NT2/D1 (cell line): ENCODE results near the gene ADGRL3.

Experiments
- DNase-seq: peaks from one replicate; pipeline ENCODE4 v3.0.0-alpha.2; 2011; ENCODE audit warnings: low read depth, low spot score
- H3K27me3 ChIP-seq: 2 replicates; pipeline ENCODE4 v1.6.0; 2011; ENCODE audit warnings: mild to moderate bottlenecking; ENCODE audit not compliant: insufficient read length, insufficient read depth
- H3K36me3 ChIP-seq: 2 replicates; pipeline ENCODE4 v1.6.1; 2011; ENCODE audit warnings: mild to moderate bottlenecking, low read length, mixed read lengths; ENCODE audit not compliant: insufficient read depth, insufficient read length
- H3K4me1 ChIP-seq: 2 replicates; pipeline ENCODE4 v1.5.1; 2011; ENCODE audit not compliant: insufficient read depth, insufficient read length
- H3K4me3 ChIP-seq: 2 replicates; pipeline ENCODE4 v1.5.1; 2011; ENCODE audit warnings: low read depth; ENCODE audit not compliant: insufficient read length
- H3K9ac ChIP-seq: 2 replicates; pipeline ENCODE4 v1.6.0; 2011; ENCODE audit warnings: low read depth; ENCODE audit not compliant: insufficient read length
- H3K9me3 ChIP-seq: 2 replicates; pipeline ENCODE4 v1.5.1; 2011; ENCODE audit warnings: mild to moderate bottlenecking, low read length; ENCODE audit not compliant: insufficient read depth
- SUZ12 ChIP-seq: IDR thresholded peaks from 2 replicates; pipeline ENCODE4 v1.6.1; 2011; ENCODE audit not compliant: insufficient read length, insufficient read depth; ENCODE audit errors: extremely low read depth
- YY1 ChIP-seq: IDR thresholded peaks from 2 replicates; pipeline ENCODE4 v1.6.1; 2011; ENCODE audit not compliant: insufficient read length, insufficient read depth
- ZNF274 ChIP-seq: IDR thresholded peaks from 2 replicates; pipeline ENCODE4 v1.6.1; 2011; ENCODE audit warnings: mild to moderate bottlenecking, low read depth, low read length

The ADGRL3 gene

DNA sequence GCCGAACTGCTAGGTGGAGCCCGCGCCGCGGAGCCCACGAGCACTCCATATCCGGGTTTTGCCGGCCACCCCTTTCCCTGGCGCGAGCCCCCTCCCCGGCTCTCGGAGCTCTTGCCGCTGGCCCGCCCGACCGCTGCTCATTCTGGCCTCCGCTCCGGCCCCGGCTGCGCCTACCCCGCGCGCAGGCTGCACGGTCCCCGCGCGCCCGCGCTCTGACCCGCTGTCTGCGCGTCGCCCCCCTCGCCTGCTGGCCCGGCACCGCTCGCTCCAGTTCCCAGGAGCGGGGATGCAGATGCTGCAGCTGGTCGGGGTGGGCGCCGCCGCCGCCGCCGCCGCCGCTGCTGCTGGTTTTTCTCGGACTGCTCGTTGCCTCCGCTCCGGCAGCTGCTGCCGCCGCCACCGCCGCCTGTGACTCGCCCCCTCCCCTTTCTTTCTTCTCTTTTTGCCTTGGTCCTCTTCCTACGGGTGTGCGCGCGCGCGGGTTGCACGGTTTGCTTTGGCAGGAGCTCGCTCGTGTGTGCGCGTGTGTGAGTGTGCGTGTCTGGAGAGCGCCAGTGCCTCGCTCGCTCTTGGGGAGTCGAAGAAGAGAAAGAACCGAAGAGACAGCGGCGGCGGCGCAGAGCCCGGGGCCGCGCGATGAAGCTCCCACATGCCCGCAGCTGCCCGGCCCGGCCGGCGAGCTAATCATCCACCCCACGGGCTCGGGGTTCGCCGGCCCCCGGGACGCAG, at the start of gene ADGRL3:
Gene ADGRL3 (plus strand): TSS at position 140 of the 729 bp plus-strand sequence.
- no peaks in the 10 kb centered on the region for H3K36me3 ChIP-seq
- H3K4me3 ChIP-seq = peak within 1 kb of the TSS; percentile 61
- H3K9me3 ChIP-seq = no peaks in the 10 kb centered on the region
- TF ChIP-seq ZNF274 (no peak), SUZ12 (no peak), YY1 (no peak)
- DNase-seq = peak; percentile 56
- no peaks in the 10 kb centered on the region for H3K4me1 ChIP-seq
- H3K9ac ChIP-seq = peak within 1 kb of the TSS; percentile 70
- peaks cover 42% of the 10 kb centered on the region for H3K27me3 ChIP-seq

DNA sequence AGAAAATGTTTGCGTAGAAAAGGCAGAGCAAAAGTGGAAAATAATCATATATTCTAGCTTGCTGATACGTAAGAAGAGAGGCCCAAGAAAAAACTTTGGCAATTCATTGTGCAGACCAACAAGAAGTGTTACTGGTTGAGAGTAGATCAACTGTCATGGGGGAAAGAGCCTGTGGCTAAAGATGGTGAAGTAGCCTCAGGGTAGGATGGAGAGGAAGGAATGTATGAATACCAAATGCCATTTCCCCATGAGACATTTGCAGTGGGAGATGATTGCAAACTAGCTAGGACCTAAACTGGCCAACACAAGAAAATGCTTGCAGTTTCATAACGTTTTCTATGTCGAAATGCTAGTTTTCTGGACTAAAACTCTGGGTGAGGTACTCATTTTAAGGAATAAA, 47.7 kb upstream of the ADGRL3 start:
- peak; percentile 2 for DNase-seq
- H3K4me1 ChIP-seq = no peaks in the 10 kb centered on the region
- H3K9me3 ChIP-seq = no peaks in the 10 kb centered on the region
- H3K27me3 ChIP-seq = no peaks in the 10 kb centered on the region
- no peak overlapping the region for H3K9ac ChIP-seq
- H3K36me3 ChIP-seq = no peaks in the 10 kb centered on the region
- no peak overlapping the region for H3K4me3 ChIP-seq
- TF ChIP-seq ZNF274 = no peak
- no peak for TF ChIP-seq SUZ12
- TF ChIP-seq YY1 = no peak

DNA sequence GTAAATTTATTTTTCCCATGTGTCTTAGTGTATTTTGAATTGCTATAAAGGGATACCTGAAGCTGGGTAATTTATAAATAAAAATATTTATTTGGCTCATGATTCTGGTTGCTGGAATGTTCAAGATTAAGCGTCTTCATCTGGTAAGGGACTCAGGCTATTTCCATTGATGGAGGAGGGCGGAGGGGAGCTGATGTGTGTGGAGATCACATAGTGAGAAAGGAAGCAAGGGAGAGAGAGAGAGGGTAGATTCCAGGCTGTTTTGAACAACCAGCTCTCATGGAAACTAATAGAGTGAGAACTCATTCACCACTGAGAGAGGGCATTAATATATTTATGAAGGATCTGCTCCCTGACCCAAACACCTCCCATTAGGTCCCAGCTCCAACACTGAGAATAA, 39.6 kb upstream of the ADGRL3 start:
- Histone ChIP-seq H3K4me1 (no peaks in the 10 kb centered on the region), H3K36me3 (no peaks in the 10 kb centered on the region), H3K4me3 (no peak overlapping the region), H3K9me3 (no peaks in the 10 kb centered on the region), H3K27me3 (no peaks in the 10 kb centered on the region), H3K9ac (no peak overlapping the region)
- TF ChIP-seq ZNF274 (no peak), YY1 (no peak), SUZ12 (no peak)
- no peak for DNase-seq

DNA sequence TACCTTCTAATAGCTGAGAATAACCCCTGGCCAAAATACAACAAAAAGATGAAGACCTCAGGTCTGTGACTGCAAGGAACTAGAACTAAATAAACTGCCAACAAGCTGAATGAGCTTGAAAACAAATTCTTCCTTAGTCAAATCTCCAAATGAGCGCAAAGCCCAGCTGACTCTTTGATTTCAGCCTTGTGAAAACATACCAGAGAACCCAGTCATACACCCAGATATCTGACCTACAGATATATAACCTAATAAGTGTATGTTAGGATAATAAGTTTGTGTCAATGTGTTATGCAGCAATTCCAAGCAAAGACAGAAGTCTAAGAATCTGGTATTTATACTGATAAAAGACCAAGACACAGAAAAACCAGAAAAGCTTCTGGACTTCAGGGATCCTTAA, 38.0 kb upstream of the ADGRL3 start:
- H3K36me3 ChIP-seq = no peaks in the 10 kb centered on the region
- no peak overlapping the region for H3K4me3 ChIP-seq
- DNase-seq = no peak
- TF ChIP-seq ZNF274 (no peak), SUZ12 (no peak), YY1 (no peak)
- H3K27me3 ChIP-seq = no peaks in the 10 kb centered on the region
- no peaks in the 10 kb centered on the region for H3K4me1 ChIP-seq
- no peak overlapping the region for H3K9ac ChIP-seq
- no peaks in the 10 kb centered on the region for H3K9me3 ChIP-seq

DNA sequence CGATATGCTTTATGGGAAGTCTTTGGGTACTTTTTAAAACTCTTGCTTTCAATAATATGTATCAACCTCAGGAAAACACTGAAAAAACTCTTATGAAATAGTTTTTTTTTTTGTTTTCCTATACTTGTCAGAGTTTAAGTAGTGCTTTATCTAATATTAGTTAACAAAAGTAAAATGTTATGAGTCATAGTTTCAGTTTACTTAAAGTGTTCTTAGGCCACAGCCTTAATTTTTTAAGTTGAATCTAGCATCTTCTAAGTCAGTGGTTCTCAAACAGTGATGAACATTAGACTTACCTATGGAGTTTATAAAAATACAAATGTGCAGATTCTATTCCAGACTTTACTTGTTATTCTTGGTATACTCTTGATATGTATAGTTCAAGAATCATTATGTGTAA, 26.3 kb upstream of the ADGRL3 start:
- no peak for DNase-seq
- Histone ChIP-seq H3K4me1 (no peaks in the 10 kb centered on the region), H3K27me3 (no peaks in the 10 kb centered on the region), H3K9me3 (no peaks in the 10 kb centered on the region), H3K4me3 (no peak overlapping the region), H3K36me3 (no peaks in the 10 kb centered on the region), H3K9ac (no peak overlapping the region)
- TF ChIP-seq YY1 (no peak), SUZ12 (no peak), ZNF274 (no peak)

DNA sequence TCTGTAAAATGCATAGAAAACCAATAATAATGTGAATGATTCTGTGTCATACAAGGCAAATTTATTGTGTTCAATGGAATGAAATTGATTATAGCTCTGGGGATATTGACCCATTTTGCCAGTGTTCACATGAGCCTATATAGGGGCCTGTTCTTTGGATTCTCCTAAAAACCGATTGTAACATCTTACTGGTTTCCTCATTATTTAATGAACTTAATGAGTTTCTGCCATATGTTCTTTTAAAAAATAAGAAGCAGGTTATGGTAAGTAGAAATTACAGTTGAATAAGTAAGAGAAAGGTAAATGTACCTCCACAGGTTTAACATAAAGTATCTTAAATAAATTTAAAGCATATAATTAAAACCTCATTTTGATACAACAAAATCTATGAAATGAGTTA, 24.6 kb upstream of the ADGRL3 start:
- Histone ChIP-seq H3K36me3 (no peaks in the 10 kb centered on the region), H3K4me3 (no peak overlapping the region), H3K9ac (no peak overlapping the region), H3K9me3 (no peaks in the 10 kb centered on the region), H3K27me3 (no peaks in the 10 kb centered on the region), H3K4me1 (no peaks in the 10 kb centered on the region)
- no peak for DNase-seq
- TF ChIP-seq YY1 (no peak), SUZ12 (no peak), ZNF274 (no peak)

DNA sequence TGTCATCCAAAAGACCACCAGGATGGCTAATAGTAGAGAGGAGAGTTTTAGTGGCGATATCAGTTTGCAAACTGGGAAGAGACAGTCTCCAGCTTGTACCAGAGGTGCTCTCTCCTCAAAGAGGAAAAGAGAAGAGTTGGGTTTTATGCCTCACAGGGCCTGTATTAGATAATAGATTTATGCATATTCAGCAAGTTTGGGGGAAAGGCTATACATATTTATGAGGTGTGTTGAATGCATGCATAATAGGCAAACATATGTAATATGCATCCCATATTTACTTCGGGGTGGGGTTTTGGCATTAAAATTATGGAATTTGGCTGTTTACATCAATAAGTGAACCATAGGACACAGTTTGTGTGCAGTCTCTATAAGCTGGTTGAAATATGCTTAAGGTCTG, 22.8 kb upstream of the ADGRL3 start:
- Histone ChIP-seq H3K4me3 (no peak overlapping the region), H3K27me3 (no peaks in the 10 kb centered on the region), H3K4me1 (no peaks in the 10 kb centered on the region), H3K36me3 (no peaks in the 10 kb centered on the region), H3K9me3 (no peaks in the 10 kb centered on the region), H3K9ac (no peak overlapping the region)
- no peak for TF ChIP-seq ZNF274
- no peak for TF ChIP-seq YY1
- TF ChIP-seq SUZ12 = no peak
- no peak for DNase-seq
